Measurements from ENCODE around the gene SEC11A. TPM values are rescaled to one million over a fixed set of nuclear protein-coding genes. Genes with fewer than 3 reads are reported as not detected.
A peak's percentile ranks its signal among the peaks of the same experiment; 100 is the strongest.
"Not testable (repeated sequence)": the region's sequence is repeated elsewhere in the genome, so short reads cannot be mapped to it uniquely, and the experiment has no call there.

Gene SEC11A
- total RNA-seq, 1 donor from 2014 or later = 202 TPM

DNA sequence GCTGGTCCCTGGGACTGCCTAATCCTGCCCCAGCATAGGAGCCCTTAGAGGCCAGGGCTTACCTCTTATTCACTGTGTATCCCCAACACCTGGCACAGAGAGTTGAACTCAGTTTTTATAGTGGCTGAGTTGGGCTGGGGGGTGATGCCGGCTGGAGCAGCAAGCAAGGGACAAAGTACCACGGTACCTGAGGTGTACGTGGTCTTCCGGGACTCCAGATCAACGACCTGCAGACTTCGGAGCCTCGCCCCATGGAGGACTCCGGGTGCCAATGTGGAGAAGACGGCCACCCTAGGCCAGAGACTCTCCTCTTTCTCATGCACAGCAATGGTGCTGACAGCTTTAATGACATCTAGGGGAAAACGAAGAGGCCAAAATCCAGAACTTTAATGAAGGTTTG, 69.9 kb downstream of the SEC11A start:
- Mint-ChIP-seq H3K9me3 (ENCODE audit: unreplicated experiment) (no peaks in the 10 kb centered on the region), H3K4me3 (ENCODE audit: unreplicated experiment) (no peak overlapping the region)

DNA sequence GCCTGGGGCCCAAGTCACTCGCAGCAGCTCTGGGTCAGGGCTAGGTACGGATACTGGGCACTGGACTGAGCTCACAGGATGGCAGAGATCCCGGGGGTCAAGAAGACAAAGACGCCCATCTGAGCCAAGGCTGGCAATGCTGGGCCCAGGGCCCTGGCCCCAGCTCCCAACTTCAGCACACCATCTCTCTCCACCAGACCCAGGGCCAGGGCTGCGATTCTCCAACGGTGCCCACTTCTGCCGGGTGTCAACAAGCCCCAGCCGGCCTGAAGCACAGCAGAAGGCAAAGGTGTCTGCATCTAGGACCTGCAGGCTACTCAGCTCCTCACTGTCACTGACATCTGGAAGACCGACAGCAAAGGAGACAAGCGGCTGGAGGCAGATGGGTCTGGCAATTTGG, 70.4 kb downstream of the SEC11A start:
- TF ChIP-seq, protein P1, sequence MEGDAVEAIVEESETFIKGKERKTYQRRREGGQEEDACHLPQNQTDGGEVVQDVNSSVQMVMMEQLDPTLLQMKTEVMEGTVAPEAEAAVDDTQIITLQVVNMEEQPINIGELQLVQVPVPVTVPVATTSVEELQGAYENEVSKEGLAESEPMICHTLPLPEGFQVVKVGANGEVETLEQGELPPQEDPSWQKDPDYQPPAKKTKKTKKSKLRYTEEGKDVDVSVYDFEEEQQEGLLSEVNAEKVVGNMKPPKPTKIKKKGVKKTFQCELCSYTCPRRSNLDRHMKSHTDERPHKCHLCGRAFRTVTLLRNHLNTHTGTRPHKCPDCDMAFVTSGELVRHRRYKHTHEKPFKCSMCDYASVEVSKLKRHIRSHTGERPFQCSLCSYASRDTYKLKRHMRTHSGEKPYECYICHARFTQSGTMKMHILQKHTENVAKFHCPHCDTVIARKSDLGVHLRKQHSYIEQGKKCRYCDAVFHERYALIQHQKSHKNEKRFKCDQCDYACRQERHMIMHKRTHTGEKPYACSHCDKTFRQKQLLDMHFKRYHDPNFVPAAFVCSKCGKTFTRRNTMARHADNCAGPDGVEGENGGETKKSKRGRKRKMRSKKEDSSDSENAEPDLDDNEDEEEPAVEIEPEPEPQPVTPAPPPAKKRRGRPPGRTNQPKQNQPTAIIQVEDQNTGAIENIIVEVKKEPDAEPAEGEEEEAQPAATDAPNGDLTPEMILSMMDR (IDR thresholded peaks at IDR 0.05) = no peak
- Mint-ChIP-seq H3K36me3 (ENCODE audit: unreplicated experiment) (peaks cover 47% of the 10 kb centered on the region), H3K27ac (ENCODE audit: unreplicated experiment) (no peak overlapping the region), H3K27me3 (ENCODE audit: unreplicated experiment) (no peaks in the 10 kb centered on the region), H3K9me3 (ENCODE audit: unreplicated experiment) (no peaks in the 10 kb centered on the region), H3K4me3 (ENCODE audit: unreplicated experiment) (no peak overlapping the region), H3K4me1 (ENCODE audit: unreplicated experiment) (no peaks in the 10 kb centered on the region)
- no peak for DNase-seq (ENCODE audit: extremely low spot score, unreplicated experiment)

More for the DNA sequence above, 69.9 kb downstream of the SEC11A start:
- H3K4me1 Mint-ChIP-seq (ENCODE audit: unreplicated experiment) = no peaks in the 10 kb centered on the region
- no peak for DNase-seq (ENCODE audit: extremely low spot score, unreplicated experiment)
- TF ChIP-seq, protein P1 (IDR thresholded peaks at IDR 0.05) = no peak
- H3K27ac Mint-ChIP-seq (ENCODE audit: unreplicated experiment) = no peak overlapping the region
- no peaks in the 10 kb centered on the region for H3K27me3 Mint-ChIP-seq (ENCODE audit: unreplicated experiment)
- H3K36me3 Mint-ChIP-seq (ENCODE audit: unreplicated experiment) = peaks cover 43% of the 10 kb centered on the region

DNA sequence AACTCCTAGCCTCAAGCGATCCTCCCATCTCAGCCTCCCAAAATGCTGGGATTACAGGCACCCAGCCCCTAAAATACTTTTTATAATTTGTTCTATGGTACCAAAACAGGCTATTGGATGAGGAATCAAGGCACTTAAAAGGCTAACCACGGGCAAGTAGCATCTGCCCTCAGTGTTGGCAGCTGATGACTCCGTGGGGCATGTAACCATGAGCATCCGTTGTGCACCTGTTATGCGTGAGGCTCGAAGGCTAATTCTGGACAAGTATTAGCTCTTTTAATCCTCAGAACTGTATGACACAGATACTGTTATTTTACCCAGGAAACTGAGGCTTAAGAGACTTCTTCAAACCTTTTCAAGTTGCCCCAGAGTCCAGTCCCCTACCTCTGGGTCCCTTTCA, 72.1 kb downstream of the SEC11A start:
- TF ChIP-seq, protein P1 (IDR thresholded peaks at IDR 0.05) = no peak
- Mint-ChIP-seq H3K4me3 (ENCODE audit: unreplicated experiment) (no peak overlapping the region), H3K9me3 (ENCODE audit: unreplicated experiment) (no peaks in the 10 kb centered on the region), H3K36me3 (ENCODE audit: unreplicated experiment) (peaks cover 48% of the 10 kb centered on the region), H3K4me1 (ENCODE audit: unreplicated experiment) (no peaks in the 10 kb centered on the region), H3K27me3 (ENCODE audit: unreplicated experiment) (no peaks in the 10 kb centered on the region), H3K27ac (ENCODE audit: unreplicated experiment) (no peak overlapping the region)
- DNase-seq (ENCODE audit: extremely low spot score, unreplicated experiment) = no peak

DNA sequence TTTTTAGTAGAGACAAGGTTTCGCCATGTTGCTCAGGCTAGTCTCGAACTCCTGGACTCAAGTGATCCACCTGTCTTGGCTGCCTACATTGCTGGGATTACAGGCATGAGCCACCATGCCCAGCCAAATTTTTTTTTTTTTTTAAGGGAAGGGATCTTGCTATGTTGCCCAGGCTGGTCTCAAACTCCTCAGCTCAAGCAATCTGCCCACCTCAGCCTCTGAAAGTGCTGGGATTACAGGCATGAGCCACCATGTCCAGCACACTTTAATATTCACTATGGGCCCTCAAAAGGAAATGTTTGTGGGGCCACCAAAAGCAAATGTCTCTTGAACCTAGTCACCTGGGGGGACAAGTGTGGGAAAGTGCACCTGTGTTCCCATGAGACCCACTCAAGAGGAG, 73.3 kb downstream of the SEC11A start:
- H3K4me1 Mint-ChIP-seq (ENCODE audit: unreplicated experiment); H3K27me3 Mint-ChIP-seq (ENCODE audit: unreplicated experiment); H3K27ac Mint-ChIP-seq (ENCODE audit: unreplicated experiment); H3K9me3 Mint-ChIP-seq (ENCODE audit: unreplicated experiment); DNase-seq (ENCODE audit: extremely low spot score, unreplicated experiment); H3K4me3 Mint-ChIP-seq (ENCODE audit: unreplicated experiment): not testable (repeated sequence)
- H3K36me3 Mint-ChIP-seq (ENCODE audit: unreplicated experiment) = peaks cover 50% of the 10 kb centered on the region

DNA sequence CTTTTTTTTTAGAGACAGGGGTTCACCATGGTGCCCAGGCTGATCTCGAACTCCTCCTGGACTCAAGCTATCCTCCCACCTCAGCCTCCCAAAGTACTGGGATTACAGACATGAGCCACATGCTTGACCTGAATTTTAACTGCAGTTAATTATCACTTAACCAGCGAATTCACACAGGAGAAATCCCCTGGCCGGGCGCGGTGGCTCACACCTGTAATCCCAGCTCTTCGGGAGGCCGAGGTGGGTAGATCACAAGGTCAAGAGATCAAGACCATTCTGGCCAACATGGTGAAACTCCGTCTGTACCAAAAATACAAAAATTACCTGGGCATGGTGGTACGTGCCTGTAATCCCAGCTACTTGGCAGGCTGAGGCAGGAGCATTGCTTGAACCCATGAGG, 74.1 kb downstream of the SEC11A start:
- DNase-seq (ENCODE audit: extremely low spot score, unreplicated experiment); H3K27me3 Mint-ChIP-seq (ENCODE audit: unreplicated experiment); H3K4me1 Mint-ChIP-seq (ENCODE audit: unreplicated experiment); H3K4me3 Mint-ChIP-seq (ENCODE audit: unreplicated experiment); H3K9me3 Mint-ChIP-seq (ENCODE audit: unreplicated experiment); H3K27ac Mint-ChIP-seq (ENCODE audit: unreplicated experiment): not testable (repeated sequence)
- H3K36me3 Mint-ChIP-seq (ENCODE audit: unreplicated experiment) = peaks cover 48% of the 10 kb centered on the region

DNA sequence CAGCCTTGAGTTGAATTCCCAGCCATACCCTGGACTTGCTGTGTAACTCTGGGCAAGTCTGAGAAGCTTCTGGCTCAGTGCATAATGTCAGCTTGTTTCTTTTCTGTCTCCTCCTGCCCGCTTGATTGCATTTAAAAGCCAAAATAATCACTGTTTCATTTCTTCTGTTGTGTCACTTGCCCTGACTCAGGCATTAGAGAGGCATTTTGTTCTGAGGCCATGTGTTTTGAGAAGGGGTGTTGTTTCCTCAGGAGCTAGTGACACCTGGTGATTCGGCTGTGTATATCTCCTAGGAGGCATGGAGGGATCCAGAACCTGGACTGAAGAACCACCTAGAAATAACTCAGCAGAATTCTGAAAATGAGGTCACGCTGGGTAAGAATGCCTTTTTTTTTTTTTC, 77.8 kb downstream of the SEC11A start:
- H3K27ac Mint-ChIP-seq (ENCODE audit: unreplicated experiment) = peak overlapping the region; percentile 18
- peaks cover 37% of the 10 kb centered on the region for H3K36me3 Mint-ChIP-seq (ENCODE audit: unreplicated experiment)
- peaks cover 16% of the 10 kb centered on the region for H3K4me1 Mint-ChIP-seq (ENCODE audit: unreplicated experiment)
- no peaks in the 10 kb centered on the region for H3K27me3 Mint-ChIP-seq (ENCODE audit: unreplicated experiment)
- no peak for DNase-seq (ENCODE audit: extremely low spot score, unreplicated experiment)
- H3K4me3 Mint-ChIP-seq (ENCODE audit: unreplicated experiment) = no peak overlapping the region
- H3K9me3 Mint-ChIP-seq (ENCODE audit: unreplicated experiment) = no peaks in the 10 kb centered on the region
- TF ChIP-seq, protein P1 (IDR thresholded peaks at IDR 0.05) = no peak

Measured in osteocyte (in vitro differentiated cells).